Testis (tissue), 5 donors: ENCODE results near the gene MYO1A. TPM values are rescaled to one million over a fixed set of nuclear protein-coding genes. Genes with fewer than 3 reads are reported as not detected.

Experiments used
- DNase-seq: peaks from one replicate; pipeline ENCODE4 v3.0.0-alpha.2; 2019
- H3K27ac ChIP-seq, 2 donors: fragments of 200-600 bp; sonication (generic); one replicate each; pipeline ENCODE4 v1.5.1; 2019
- H3K27me3 ChIP-seq: fragments of 200-600 bp; sonication (generic); one replicate; pipeline ENCODE4 v1.5.1; 2019
- H3K36me3 ChIP-seq: fragments of 200-600 bp; sonication (generic); one replicate; pipeline ENCODE4 v1.5.1; 2017; ENCODE audit warnings: low read depth; ENCODE audit errors: missing control alignments
- H3K4me1 ChIP-seq: fragments of 200-600 bp; sonication (generic); one replicate; pipeline ENCODE4 v1.5.1; 2019
- H3K4me3 ChIP-seq, 2 donors: fragments of 200-600 bp; sonication (generic); one replicate each; pipeline ENCODE4 v1.5.1; 2017 to 2019
- H3K9me3 ChIP-seq: fragments of 200-600 bp; sonication (generic); one replicate; pipeline ENCODE4 v1.5.1; 2017
- CTCF ChIP-seq, 3 experiments: fragments of 450-650 bp in 2 of 3; fragments of 200-600 bp in 1 of 3; sonication (generic) in 1 of 3; IDR thresholded peaks; one replicate each; pipeline ENCODE4 v1.5.1; 2016 to 2019; ENCODE audit warnings: antibody characterized with exemption in 3 of 3, mild to moderate bottlenecking in 2 of 3, moderate library complexity in 1 of 3
- POLR2A ChIP-seq: fragments of 450-650 bp; IDR thresholded peaks from one replicate; pipeline ENCODE4 v1.6.1; 2017; ENCODE audit warnings: antibody characterized with exemption, mild to moderate bottlenecking, moderate library complexity
- WGBS, 2 donors: methylation state at CpG; one replicate each; pipeline ENCODE4 v1.1.5; 2018; 5-methylcytosine and 5-hydroxymethylcytosine counted together
- intact Hi-C: fragments of 100-400 bp; cut with DNase I; formaldehyde crosslinking; loops from one replicate; pipeline ENCODE4 v1.15.1; 2023; ENCODE audit warnings: low total_unique reads
- long read RNA-seq, 2 donors: transcript quantifications; one replicate each; lab custom pipeline, GENCODE V29; 2026
- polyA plus RNA-seq: library from polyadenylated mRNA; stranded (reverse); fragments of 350-450 nt; fragmentation: Illumina TruSeq; extraction: RNeasy Lipid Tissue Mini Kit (QIAGEN cat#74804); gene quantifications from one replicate; pipeline ENCODE4 v1.2.3, GENCODE V29; 2014; ENCODE audit warnings: low read depth, low replicate concordance; ENCODE audit not compliant: insufficient read depth
- total RNA-seq, 2 donors: library from RNA; depleted of rRNA; stranded (reverse); fragments of >200 nt; gene quantifications; one replicate each; pipeline ENCODE4 v1.2.3, GENCODE V29; 2016

Gene MYO1A
- total RNA-seq = 1 to 10 TPM; 5.9 to 7.6 TPM
- polyA plus RNA-seq = 5.4 TPM
- long read RNA-seq, donor 1 = 0 reads
- long read RNA-seq, donor 2 = 0 reads

GRCh38 chr12:57049890-57050289 is at the start of gene MYO1A:
MYO1A (minus strand) TSS chr12:57050129; CDS start chr12:57048323, 1,806 bp downstream.
- H3K4me1 ChIP-seq = no peaks in the 10 kb centered on the region
- intact Hi-C loops = no loop called here
- H3K4me3 ChIP-seq = no peak within 1 kb of the TSS
- no peak for DNase-seq
- H3K9me3 ChIP-seq = no peaks in the 10 kb centered on the region
- TF ChIP-seq CTCF (IDR thresholded peaks at IDR 0.05) = no peak
- no peaks in the 10 kb centered on the region for H3K27me3 ChIP-seq
- no peak within 1 kb of the TSS for H3K27ac ChIP-seq
- no peaks in the 10 kb centered on the region for H3K36me3 ChIP-seq
- 42 to 71% methylated on average over 1 to 2 of the region's 2 CpGs for WGBS, 2 donors

- no peaks in the 10 kb centered on the region for H3K36me3 ChIP-seq
- no peak overlapping the region for H3K4me3 ChIP-seq
- H3K27me3 ChIP-seq = no peaks in the 10 kb centered on the region
- peaks cover 3% of the 10 kb centered on the region for H3K4me1 ChIP-seq
- DNase-seq = no peak
- intact Hi-C loops = no loop called here
- no peak overlapping the region for H3K27ac ChIP-seq
- no peak for TF ChIP-seq CTCF (IDR thresholded peaks at IDR 0.05)
- no peak for TF ChIP-seq POLR2A
- 80% methylated on average over 11 of the region's 11 CpGs for WGBS, 2 donors
- no peaks in the 10 kb centered on the region for H3K9me3 ChIP-seq
Measured at GRCh38 chr12:57099047-57099714, 49.3 kb upstream of the MYO1A start.

- H3K9me3 ChIP-seq = no peaks in the 10 kb centered on the region
- peaks cover 9% of the 10 kb centered on the region for H3K4me1 ChIP-seq
- intact Hi-C loops = no loop called here
- WGBS, 2 donors = 100% methylated on average over 1 of the region's 1 CpG
- no peaks in the 10 kb centered on the region for H3K27me3 ChIP-seq
- no peak overlapping the region for H3K4me3 ChIP-seq
- no peak for DNase-seq
- no peaks in the 10 kb centered on the region for H3K36me3 ChIP-seq
- TF ChIP-seq CTCF (IDR thresholded peaks at IDR 0.05) = no peak
- TF ChIP-seq POLR2A = no peak
- H3K27ac ChIP-seq = no peak overlapping the region
Measured at GRCh38 chr12:57098546-57098945, 48.6 kb upstream of the MYO1A start.

GRCh38 chr12:57097554-57097835 is 47.6 kb upstream of the MYO1A start:
- Histone ChIP-seq H3K4me3 (no peak overlapping the region), H3K9me3 (no peaks in the 10 kb centered on the region), H3K36me3 (no peaks in the 10 kb centered on the region), H3K4me1 (peaks cover 20% of the 10 kb centered on the region), H3K27me3 (no peaks in the 10 kb centered on the region), H3K27ac (no peak overlapping the region)
- TF ChIP-seq CTCF (IDR thresholded peaks at IDR 0.05) (no peak), POLR2A (no peak)
- intact Hi-C loops = no loop called here
- 78 to 91% methylated on average over 8 of the region's 8 CpGs for WGBS, 2 donors
- no peak for DNase-seq
